HepG2 (cell line): Measurements from ENCODE around the gene GPT2. TPM values are rescaled to one million over a fixed set of nuclear protein-coding genes. Genes with fewer than 3 reads are reported as not detected.

ENCODE experiments used
- ATF1 ChIP-seq: IDR thresholded peaks from 2 replicates; pipeline ENCODE4 v1.6.1; 2016; ENCODE audit warnings: mild to moderate bottlenecking, control low read depth
- BCLAF1 ChIP-seq: fragments of 450-650 bp; IDR thresholded peaks from 2 replicates; pipeline ENCODE4 v1.6.1; 2017; ENCODE audit warnings: mild to moderate bottlenecking
- FOXC1 ChIP-seq: sonication (generic); formaldehyde crosslinking; IDR thresholded peaks from 2 replicates; pipeline ENCODE4 v1.8.0; 2022; ENCODE audit warnings: mild to moderate bottlenecking, missing genetic modification reagents, borderline replicate concordance
- GTF3A ChIP-seq: sonication (generic); formaldehyde crosslinking; conservative IDR thresholded peaks from 2 replicates; pipeline ENCODE4 v1.4.0; 2020; ENCODE audit warnings: mild to moderate bottlenecking, missing genetic modification reagents
- IRF9 ChIP-seq: sonication (generic); formaldehyde crosslinking; IDR thresholded peaks from 2 replicates; pipeline ENCODE4 v1.8.0; 2022; ENCODE audit warnings: missing genetic modification reagents, mild to moderate bottlenecking, borderline replicate concordance
- KLF11 ChIP-seq: IDR thresholded peaks from 2 replicates; pipeline ENCODE4 v1.6.1; 2016; ENCODE audit warnings: missing compliant biosample characterization
- MAZ ChIP-seq, 2 experiments: sonication (generic) in 1 of 2; formaldehyde crosslinking in 1 of 2; IDR thresholded peaks; 2 replicates each; pipeline versions ENCODE4 v1.5.0 to v1.6.1; 2012 to 2020; ENCODE audit warnings: low read depth in 2 of 2, mild to moderate bottlenecking in 2 of 2, borderline replicate concordance in 1 of 2, improper control_type of control experiment in 1 of 2, low read length in 1 of 2, missing genetic modification reagents in 1 of 2, moderate library complexity in 1 of 2
- MLLT10 ChIP-seq: sonication (generic); formaldehyde crosslinking; IDR thresholded peaks from 2 replicates; pipeline ENCODE4 v1.4.0; 2020; ENCODE audit warnings: missing genetic modification reagents
- MLXIP ChIP-seq: sonication (generic); formaldehyde crosslinking; IDR thresholded peaks from 2 replicates; pipeline ENCODE4 v1.9.0; 2021; ENCODE audit warnings: missing genetic modification reagents, borderline replicate concordance
- PBX2 ChIP-seq: IDR thresholded peaks from 2 replicates; pipeline ENCODE4 v1.6.1; 2016; ENCODE audit warnings: control low read depth
- PCBP2 ChIP-seq: fragments of 200-400 bp; formaldehyde crosslinking; optimal IDR thresholded peaks from 2 replicates; pipeline ENCODE3; 2018; ENCODE audit warnings: low read length, low read depth; ENCODE audit not compliant: poor library complexity, severe bottlenecking
- TBX2 ChIP-seq: sonication (generic); formaldehyde crosslinking; IDR thresholded peaks from 2 replicates; pipeline ENCODE4 v1.5.0; 2020; ENCODE audit warnings: missing genetic modification reagents, mild to moderate bottlenecking, borderline replicate concordance
- ZNF18 ChIP-seq: sonication (generic); formaldehyde crosslinking; IDR thresholded peaks from 2 replicates; pipeline ENCODE4 v1.8.0; 2022; ENCODE audit warnings: mild to moderate bottlenecking, missing genetic modification reagents; ENCODE audit not compliant: insufficient replicate concordance
- ZNF326 ChIP-seq: sonication (generic); formaldehyde crosslinking; IDR thresholded peaks from 2 replicates; pipeline ENCODE4 v1.4.0; 2020; ENCODE audit warnings: missing genetic modification reagents, borderline replicate concordance
- ZNF883 ChIP-seq: sonication (generic); formaldehyde crosslinking; IDR thresholded peaks from 2 replicates; pipeline ENCODE4 v1.5.1; 2020; ENCODE audit warnings: mild to moderate bottlenecking, missing genetic modification reagents; ENCODE audit errors: not compliant biosample characterization
- polyA plus RNA-seq, 8 experiments: library from polyadenylated mRNA; depleted of rRNA in 3 of 8; stranded (reverse) in 7 of 8; unstranded in 1 of 8; fragments of >200 nt; fragmentation: Illumina TruSeq in 4 of 8; extraction: Trizol in 4 of 8; gene quantifications; 2 replicates each; pipeline versions ENCODE4 v1.2.1 to v1.2.3, GENCODE V29; 2011 to 2016; ENCODE audit warnings: low read depth in 4 of 8, missing spikeins in 1 of 8, mixed read lengths in 1 of 8; ENCODE audit not compliant: insufficient read depth in 1 of 8
- total RNA-seq, 5 experiments: library from RNA; depleted of rRNA; stranded (reverse); fragments of >200 nt; fragmentation: Illumina TruSeq; extraction: Trizol; gene quantifications; 2 replicates each; pipeline ENCODE4 v1.2.3, GENCODE V29; 2016; ENCODE audit warnings: low read depth in 1 of 5

Gene GPT2
- total and polyA plus RNA-seq, 2 of the 13 experiments (the other 11 are each of a cell fraction or from before 2014, with no cell fraction given) = 138 to 267 TPM

- no peak for TF ChIP-seq PBX2 (CRISPR knock-in tag)
- TF ChIP-seq TBX2 = peak; percentile 98
- peak; percentile 72 for TF ChIP-seq ATF1 (CRISPR knock-in tag)
- no peak for TF ChIP-seq ZNF883 (CRISPR knock-in tag)
- 0 out of 2 replicates have a peak, but pooled peaks have one; percentile 38 for TF ChIP-seq GTF3A
- peak; percentile 99 for TF ChIP-seq ZNF18 (CRISPR knock-in tag)
- TF ChIP-seq ZNF326 = 0 out of 2 replicates have a peak, but pooled peaks have one; percentile 59
- no peak for TF ChIP-seq BCLAF1
- TF ChIP-seq PCBP2 = no peak
- TF ChIP-seq MAZ (IDR thresholded peaks at IDR 0.05; ENCODE audit: borderline replicate concordance, low read depth, low read length) = no peak
- TF ChIP-seq MAZ (CRISPR knock-in tag; IDR thresholded peaks at IDR 0.05; ENCODE audit: low read depth) = no peak; the same call in 1 of the 2 replicates
- TF ChIP-seq KLF11 (CRISPR knock-in tag) = no peak
- TF ChIP-seq MLLT10 (CRISPR knock-in tag) = no peak
- TF ChIP-seq MLXIP (CRISPR knock-in tag) = peak; percentile 57; the same call in 1 of the 2 replicates
- peak; percentile 61; the same call in 1 of the 2 replicates for TF ChIP-seq IRF9 (CRISPR knock-in tag)
- TF ChIP-seq FOXC1 (CRISPR knock-in tag) = no peak
These were observed 11.5 kb downstream of the GPT2 start (continued) for GRCh38 chr16:46895399-46896313.
